Measurements from ENCODE around the gene SPTBN1. TPM values are rescaled to one million over a fixed set of nuclear protein-coding genes. Genes with fewer than 3 reads are reported as not detected.

SPTBN1 gene
- total and polyA plus RNA-seq, 2 of the 13 experiments (the other 11 are each of a cell fraction or from before 2014, with no cell fraction given), result 123 to 299 TPM

DNA sequence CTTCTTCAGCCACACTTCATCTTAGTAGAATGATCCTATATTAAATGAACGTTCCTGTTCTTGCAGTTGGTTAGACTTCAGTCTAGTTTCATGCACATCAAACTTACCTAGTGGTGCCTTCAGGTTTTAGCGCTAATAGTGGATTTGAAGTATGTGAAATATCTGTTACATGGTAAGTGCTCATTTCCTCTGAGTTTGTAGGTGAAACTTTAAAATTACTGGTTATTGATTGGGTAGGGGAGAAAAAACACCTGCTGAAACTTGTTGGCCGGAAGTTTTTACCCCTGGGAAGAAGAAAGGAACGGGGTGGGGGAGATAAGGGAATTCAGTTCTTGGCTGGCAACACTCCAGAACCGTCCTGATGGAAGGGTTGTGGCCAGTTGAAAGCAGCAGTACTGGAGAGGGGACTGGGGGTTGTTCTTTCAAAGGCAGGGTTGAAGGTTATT, 112.8 kb downstream of the SPTBN1 start:
- Histone ChIP-seq H3K9ac (ENCODE audit: insufficient read depth, low read depth, low read length) (no peak overlapping the region), H3K79me2 (ENCODE audit: insufficient read depth, low read length) (peaks cover 100% of the 10 kb centered on the region), H3K4me1 (ENCODE audit: insufficient read depth, low read length) (peaks cover 98% of the 10 kb centered on the region), H3K4me2 (ENCODE audit: low read depth, low read length) (peak overlapping the region; percentile 75), H3K4me3 (replicated peaks in 1 of 3; ENCODE audit: insufficient read depth in 1 of 3, low read depth in 2 of 3, low read length in 3 of 3) (no peak overlapping the region; a peak in 2 of 6 replicates), H3K27me3 (ENCODE audit: control insufficient read depth in 1 of 2, insufficient read depth in 2 of 2, low read length in 2 of 2) (no peaks in the 10 kb centered on the region), H2AFZ (ENCODE audit: low read length) (no peak overlapping the region), H3K36me3 (replicated peaks in 1 of 2; ENCODE audit: control insufficient read depth in 1 of 2, insufficient read depth in 2 of 2, low read length in 2 of 2) (peaks cover 2 to 27% of the 10 kb centered on the region in 2 experiments), H3K27ac (ENCODE audit: extremely low read length, insufficient read depth, low read length) (peak overlapping the region; percentile 76), H3K9me3 (ENCODE audit: low read length) (no peaks in the 10 kb centered on the region), H4K20me1 (ENCODE audit: insufficient read depth, low read length) (peaks cover 99% of the 10 kb centered on the region)
- WGBS (ENCODE audit: low lambda C conversion rate), result 55% methylated on average over 5 of the region's 5 CpGs
- no TSS peak for BruUV-seq (replicated peaks)
- CTCF ChIA-PET (ENCODE audit: low intra/inter-chr PET ratio, low total read pairs), result no interaction called here
- in situ Hi-C loops (cut with HindIII; ENCODE audit: extremely low pct_ligation_motif_present, low pct_unique_long_range_greater_than_20kb) (no loop called here), intact Hi-C loops (cut with micrococcal nuclease; ENCODE audit: unreplicated experiment) (no loop called here)
- ATAC-seq, result no peak
- no peak for DNase-seq (ENCODE audit: low spot score)
- TF ChIP-seq ZNF792 (CRISPR knock-in tag; IDR thresholded peaks at IDR 0.05) (no peak), FOXK2 (IDR thresholded peaks at IDR 0.05) (no peak), RXRA (CRISPR knock-in tag; IDR thresholded peaks at IDR 0.05) (no peak), RBM22 (optimal IDR thresholded peaks at IDR 0.05; ENCODE audit: low read length) (peak; percentile 71), FOXM1 (CRISPR knock-in tag; IDR thresholded peaks at IDR 0.05) (no peak), DNMT3B (CRISPR knock-in tag; conservative IDR thresholded peaks at IDR 0.05) (0 out of 2 replicates have a peak, but pooled peaks have one; percentile 11), RBFOX2 (IDR thresholded peaks at IDR 0.05; ENCODE audit: low read depth, low read length) (0 out of 2 replicates have a peak, but pooled peaks have one; percentile 1)
- TF ChIP-seq, protein P1, sequence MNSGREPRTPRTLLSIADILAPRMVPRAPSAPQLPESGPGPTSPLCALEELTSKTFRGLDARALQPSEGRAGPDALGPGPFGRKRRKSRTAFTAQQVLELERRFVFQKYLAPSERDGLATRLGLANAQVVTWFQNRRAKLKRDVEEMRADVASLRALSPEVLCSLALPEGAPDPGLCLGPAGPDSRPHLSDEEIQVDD (CRISPR knock-in tag; IDR thresholded peaks at IDR 0.05; ENCODE audit: borderline replicate concordance), result no peak
- TF ChIP-seq, protein P2, sequence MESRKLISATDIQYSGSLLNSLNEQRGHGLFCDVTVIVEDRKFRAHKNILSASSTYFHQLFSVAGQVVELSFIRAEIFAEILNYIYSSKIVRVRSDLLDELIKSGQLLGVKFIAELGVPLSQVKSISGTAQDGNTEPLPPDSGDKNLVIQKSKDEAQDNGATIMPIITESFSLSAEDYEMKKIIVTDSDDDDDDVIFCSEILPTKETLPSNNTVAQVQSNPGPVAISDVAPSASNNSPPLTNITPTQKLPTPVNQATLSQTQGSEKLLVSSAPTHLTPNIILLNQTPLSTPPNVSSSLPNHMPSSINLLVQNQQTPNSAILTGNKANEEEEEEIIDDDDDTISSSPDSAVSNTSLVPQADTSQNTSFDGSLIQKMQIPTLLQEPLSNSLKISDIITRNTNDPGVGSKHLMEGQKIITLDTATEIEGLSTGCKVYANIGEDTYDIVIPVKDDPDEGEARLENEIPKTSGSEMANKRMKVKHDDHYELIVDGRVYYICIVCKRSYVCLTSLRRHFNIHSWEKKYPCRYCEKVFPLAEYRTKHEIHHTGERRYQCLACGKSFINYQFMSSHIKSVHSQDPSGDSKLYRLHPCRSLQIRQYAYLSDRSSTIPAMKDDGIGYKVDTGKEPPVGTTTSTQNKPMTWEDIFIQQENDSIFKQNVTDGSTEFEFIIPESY (CRISPR knock-in tag; IDR thresholded peaks at IDR 0.05), result peak; percentile 38; the same call in 1 of the 2 replicates
- FAIRE-seq, result no peak
- POLR2A ChIA-PET, result interaction anchor here (1.6 to 8.8 kb wide), 3 partner anchors 8 to 21 kb away, joined by 5 to 108 read pairs (median 5); no protein-coding TSS in a partner anchor
